ENCODE data around the gene SPARCL1.
"Not testable (repeated sequence)": the region's sequence is repeated elsewhere in the genome, so short reads cannot be mapped to it uniquely, and the experiment has no call there.

The SPARCL1 gene

DNA sequence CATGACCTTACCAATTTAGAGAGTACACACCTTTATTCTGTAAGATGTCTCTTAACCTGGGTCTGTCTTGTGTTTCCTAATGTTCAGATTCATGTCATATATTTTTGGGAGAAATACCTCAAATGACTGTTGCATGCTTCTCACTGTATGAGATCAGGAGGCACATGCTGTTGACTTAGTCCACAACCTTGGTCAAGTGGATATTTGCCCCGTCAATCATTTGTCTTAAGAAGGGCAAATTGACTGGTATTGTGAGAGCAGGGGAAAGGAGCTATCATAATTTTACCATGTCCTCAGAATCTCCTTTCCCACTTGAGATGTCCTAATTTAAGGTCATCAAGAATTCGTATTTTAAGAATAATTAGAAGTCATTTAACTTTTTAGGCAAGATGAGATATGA, 95.8 kb downstream of the SPARCL1 start:
- H3K36me3 Mint-ChIP-seq (ENCODE audit: insufficient read depth), result peaks cover 24% of the 10 kb centered on the region
- H3K9me3 Mint-ChIP-seq, result no peaks in the 10 kb centered on the region
- no peak overlapping the region for H3K27ac Mint-ChIP-seq
- no peak for ATAC-seq (replicated peaks)
- DNase-seq, result no peak
- H3K4me1 Mint-ChIP-seq (ENCODE audit: low read depth in 2 of 2), result peaks cover 14 to 32% of the 10 kb centered on the region in 2 donors
- H3K27me3 Mint-ChIP-seq, result no peaks in the 10 kb centered on the region
- H3K4me3 Mint-ChIP-seq, result no peak overlapping the region

DNA sequence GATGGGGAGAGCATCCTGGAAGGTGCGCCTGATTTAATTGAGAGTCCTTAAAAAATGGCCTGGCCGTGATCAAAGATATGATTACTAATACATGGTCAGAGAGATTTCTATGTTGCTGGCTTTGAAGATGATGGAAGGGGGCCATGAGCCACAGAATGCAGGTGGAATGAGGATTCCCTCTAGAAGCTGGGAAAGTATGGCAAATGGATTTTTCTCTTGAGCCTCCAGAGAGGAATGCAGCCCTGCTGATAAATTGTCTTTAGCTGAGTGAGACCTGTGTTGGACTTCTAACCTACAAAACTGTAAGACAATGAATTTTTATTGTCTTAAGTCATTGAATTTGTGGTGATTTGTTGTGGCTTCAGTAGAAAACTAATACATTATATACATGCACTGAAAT, 99.1 kb downstream of the SPARCL1 start:
- DNase-seq, result no peak
- Mint-ChIP-seq H3K4me3 (no peak overlapping the region), H3K4me1 (ENCODE audit: low read depth in 2 of 2) (peaks cover 13 to 32% of the 10 kb centered on the region in 2 donors), H3K9me3 (no peaks in the 10 kb centered on the region), H3K27me3 (no peaks in the 10 kb centered on the region), H3K27ac (no peak overlapping the region), H3K36me3 (ENCODE audit: insufficient read depth) (peaks cover 4% of the 10 kb centered on the region)
- no peak for ATAC-seq (replicated peaks)

DNA sequence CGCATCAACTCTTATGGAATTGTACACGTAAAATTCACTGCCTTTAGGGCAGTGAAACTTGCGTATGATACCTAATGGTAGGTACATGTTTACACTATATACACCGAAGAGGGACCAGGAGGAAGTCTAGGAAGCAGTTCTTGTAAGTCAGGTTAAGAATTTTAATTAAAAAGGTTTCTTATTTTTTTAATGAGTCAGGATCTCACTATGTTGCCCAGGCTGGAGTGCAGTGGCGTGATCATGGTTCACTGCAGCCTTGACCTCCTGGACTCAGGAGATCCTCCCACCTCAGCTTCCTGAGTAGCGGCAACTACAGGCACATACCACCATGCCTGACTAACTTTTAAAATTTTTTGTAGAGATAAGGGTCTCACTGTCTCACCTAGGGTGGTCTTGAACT, 100.2 kb downstream of the SPARCL1 start:
- Mint-ChIP-seq H3K27ac (no peak overlapping the region), H3K36me3 (ENCODE audit: insufficient read depth) (no peaks in the 10 kb centered on the region), H3K9me3 (no peaks in the 10 kb centered on the region), H3K4me1 (ENCODE audit: low read depth in 2 of 2) (peaks cover 18 to 38% of the 10 kb centered on the region in 2 donors), H3K27me3 (no peaks in the 10 kb centered on the region), H3K4me3 (no peak overlapping the region)
- ATAC-seq (replicated peaks), result no peak
- no peak for DNase-seq

- no peak for DNase-seq
- H3K27me3 Mint-ChIP-seq, result no peaks in the 10 kb centered on the region
- no peak for ATAC-seq (replicated peaks)
- H3K9me3 Mint-ChIP-seq, result no peaks in the 10 kb centered on the region
- H3K4me3 Mint-ChIP-seq, result no peak overlapping the region
- peaks cover 6% of the 10 kb centered on the region for H3K36me3 Mint-ChIP-seq (ENCODE audit: insufficient read depth)
- H3K27ac Mint-ChIP-seq, result no peak overlapping the region
- peaks cover 19 to 37% of the 10 kb centered on the region in 2 donors for H3K4me1 Mint-ChIP-seq (ENCODE audit: low read depth in 2 of 2)
Measured at GRCh38 chr4:87427518-87427868, 101.7 kb downstream of the SPARCL1 start.

- H3K4me3 Mint-ChIP-seq, result no peak overlapping the region
- peaks cover 21 to 34% of the 10 kb centered on the region in 2 donors for H3K4me1 Mint-ChIP-seq (ENCODE audit: low read depth in 2 of 2)
Measured at GRCh38 chr4:87426865-87427517, 102.2 kb downstream of the SPARCL1 start.

GRCh38 chr4:87425711-87426110, 103.5 kb downstream of the SPARCL1 start:
- Mint-ChIP-seq H3K9me3 (no peaks in the 10 kb centered on the region), H3K4me3 (no peak overlapping the region), H3K36me3 (ENCODE audit: insufficient read depth) (peaks cover 14% of the 10 kb centered on the region), H3K4me1 (ENCODE audit: low read depth in 2 of 2) (peaks cover 19 to 28% of the 10 kb centered on the region in 2 donors), H3K27me3 (no peaks in the 10 kb centered on the region), H3K27ac (no peak overlapping the region)
- DNase-seq, result no peak
- no peak for ATAC-seq (replicated peaks)

More at GRCh38 chr4:87426865-87427517, 102.2 kb downstream of the SPARCL1 start:
- ATAC-seq (replicated peaks) (no peak), DNase-seq (no peak)
- H3K27ac Mint-ChIP-seq, result no peak overlapping the region
- H3K27me3 Mint-ChIP-seq, result no peaks in the 10 kb centered on the region
- H3K9me3 Mint-ChIP-seq, result no peaks in the 10 kb centered on the region
- H3K36me3 Mint-ChIP-seq (ENCODE audit: insufficient read depth), result peaks cover 10% of the 10 kb centered on the region

DNA sequence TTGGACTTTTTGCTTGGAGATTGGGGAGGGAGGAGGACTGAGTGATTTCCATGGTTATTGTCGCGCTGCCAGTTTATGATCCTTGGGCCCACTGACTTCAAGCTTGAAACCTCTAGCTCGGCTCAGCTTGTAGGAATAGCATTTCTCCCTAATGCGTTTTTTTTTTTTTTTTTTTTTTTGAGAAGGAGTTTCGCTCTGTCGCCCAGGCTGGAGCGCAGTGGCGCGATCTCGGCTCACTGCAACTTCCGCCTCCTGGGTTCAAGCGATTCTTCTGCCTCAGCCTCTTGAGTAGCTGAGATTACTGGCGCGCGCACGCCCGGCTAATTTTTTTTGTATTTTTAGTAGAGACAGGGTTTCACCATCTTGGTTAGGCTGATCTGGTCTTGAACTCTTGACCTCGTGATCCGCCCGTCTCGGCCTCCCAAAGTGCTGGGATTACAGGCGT, 105.1 kb downstream of the SPARCL1 start:
- not testable (repeated sequence) for H3K9me3 Mint-ChIP-seq; DNase-seq; H3K27me3 Mint-ChIP-seq; ATAC-seq (replicated peaks)
- Mint-ChIP-seq H3K4me1 (ENCODE audit: low read depth in 2 of 2) (peaks cover 15% of the 10 kb centered on the region in 2 donors), H3K4me3 (peak overlapping the region; percentile 82 to 87), H3K27ac (peak overlapping the region; percentile 97 to 99), H3K36me3 (ENCODE audit: insufficient read depth) (peaks cover 14% of the 10 kb centered on the region)

All from effector memory CD8-positive, alpha-beta T cell (primary cell).